NCI-H510A treated with DMSO at 0.1 percent for 48 hours (cell line): Measurements from ENCODE around the gene WFDC10B.
"Not testable (repeated sequence)": the region's sequence is repeated elsewhere in the genome, so short reads cannot be mapped to it uniquely, and the experiment has no call there.

ENCODE experiments used
- DNase-seq: peaks from one replicate; lab custom pipeline; 2025; lab: John Stamatoyannopoulos, UW

The WFDC10B gene

DNA sequence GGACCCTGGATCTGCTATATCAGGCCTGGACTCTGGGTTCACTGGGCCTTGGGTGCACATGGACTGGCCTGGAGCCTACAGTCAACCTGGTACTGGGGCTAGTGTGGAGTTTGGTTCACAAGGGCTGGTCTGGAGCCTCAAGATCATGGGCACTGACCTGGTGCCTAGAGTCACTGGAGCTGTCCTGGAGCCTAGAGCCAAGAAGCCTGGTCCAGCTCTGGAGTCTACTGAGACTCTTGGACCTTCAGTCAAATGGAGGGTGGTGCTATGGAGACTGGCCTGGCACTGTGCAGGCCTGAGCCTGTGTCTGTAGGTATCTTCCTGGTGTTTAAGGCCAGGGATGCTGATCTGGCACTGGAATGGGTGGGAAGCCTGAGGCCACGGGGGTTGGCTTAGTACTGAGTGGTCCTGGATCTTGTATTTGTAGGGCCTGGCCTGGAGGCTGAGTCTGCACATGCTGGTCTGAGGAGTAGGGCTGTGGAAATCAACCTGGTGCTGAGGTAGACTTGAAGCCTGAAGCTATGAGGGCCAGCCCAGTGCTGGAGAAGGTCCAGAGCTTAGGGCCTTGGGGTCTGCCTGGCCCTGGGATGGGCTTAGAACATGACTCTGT lies 57.3 kb downstream of the WFDC10B start:
- DNase-seq: no peak

DNA sequence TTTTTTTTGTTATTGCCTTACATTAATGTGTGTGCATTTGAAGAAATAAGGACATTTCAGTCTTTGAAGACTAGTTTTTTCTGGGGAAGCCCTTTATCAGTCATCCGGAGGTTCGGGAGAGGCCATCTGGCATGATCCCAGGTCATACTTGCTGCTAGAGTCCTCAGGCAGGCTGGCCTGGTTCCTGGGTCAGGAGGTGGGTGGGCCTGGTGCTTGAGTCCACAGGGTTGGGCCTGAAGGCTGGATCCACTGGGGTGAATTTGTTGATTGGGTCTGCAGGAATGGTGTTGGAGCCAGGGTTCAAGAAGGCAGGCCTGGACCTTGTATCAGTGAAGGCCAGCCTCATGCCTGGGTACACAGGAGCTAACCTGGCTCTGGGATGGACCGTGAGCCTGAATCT lies 57.9 kb downstream of the WFDC10B start:
- DNase-seq: no peak

DNA sequence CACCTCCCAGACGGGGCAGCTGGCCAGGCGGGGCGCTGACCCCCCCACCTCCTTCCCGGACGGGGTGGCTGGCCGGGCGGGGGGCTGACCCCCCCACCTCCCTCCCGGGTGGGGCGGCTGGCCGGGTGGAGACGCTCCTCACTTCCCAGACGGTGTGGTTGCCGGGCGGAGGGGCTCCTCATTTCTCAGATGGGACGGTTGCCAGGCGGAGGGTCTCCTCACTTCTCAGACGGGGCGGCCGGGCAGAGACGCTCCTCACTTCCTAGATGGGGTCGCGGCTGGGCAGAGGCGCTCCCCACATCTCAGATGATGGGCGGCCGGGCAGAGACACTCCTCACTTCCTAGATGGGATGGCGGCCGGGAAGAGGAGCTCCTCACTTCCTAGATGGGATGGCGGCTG lies 59.0 kb downstream of the WFDC10B start:
- DNase-seq: not testable (repeated sequence)

DNA sequence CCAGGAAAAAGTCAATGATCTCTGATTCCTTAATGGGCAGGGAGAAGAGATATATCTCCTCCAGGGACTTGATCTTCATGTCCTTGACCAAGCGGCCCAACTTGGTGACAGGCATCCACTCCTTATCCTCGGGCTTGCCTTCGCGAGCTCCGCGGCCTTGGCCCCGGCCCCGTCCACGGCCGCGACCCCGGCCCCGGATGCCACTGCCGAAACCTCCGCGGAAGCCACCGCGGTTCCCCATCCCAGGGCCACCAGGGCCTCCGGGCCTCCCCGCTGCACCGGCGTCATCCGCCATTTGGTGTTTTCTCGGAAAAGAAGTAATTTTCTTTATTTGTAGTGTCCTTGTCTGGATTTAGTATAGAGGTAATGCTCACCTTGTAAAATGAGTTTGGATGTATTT lies 63.7 kb downstream of the WFDC10B start:
- DNase-seq: not testable (repeated sequence)

DNA sequence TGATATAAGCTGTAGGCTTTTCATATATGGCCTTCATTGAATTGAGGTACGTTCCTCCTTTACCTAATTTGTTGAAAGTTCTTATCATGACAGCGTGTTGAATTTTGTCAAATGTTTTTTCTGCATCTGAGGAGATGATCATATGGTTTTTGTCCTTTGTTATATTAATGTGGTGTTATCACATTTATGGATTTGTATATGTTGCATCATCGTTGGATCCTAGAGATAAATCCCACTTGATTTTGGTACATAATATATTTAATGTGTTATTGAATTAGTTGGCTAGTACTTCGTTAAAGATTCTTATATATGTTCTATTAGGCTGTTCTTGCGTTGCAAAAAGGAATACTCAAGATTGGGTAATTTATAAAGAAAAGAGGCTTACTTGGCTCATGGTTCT lies 65.1 kb downstream of the WFDC10B start:
- no peak for DNase-seq

DNA sequence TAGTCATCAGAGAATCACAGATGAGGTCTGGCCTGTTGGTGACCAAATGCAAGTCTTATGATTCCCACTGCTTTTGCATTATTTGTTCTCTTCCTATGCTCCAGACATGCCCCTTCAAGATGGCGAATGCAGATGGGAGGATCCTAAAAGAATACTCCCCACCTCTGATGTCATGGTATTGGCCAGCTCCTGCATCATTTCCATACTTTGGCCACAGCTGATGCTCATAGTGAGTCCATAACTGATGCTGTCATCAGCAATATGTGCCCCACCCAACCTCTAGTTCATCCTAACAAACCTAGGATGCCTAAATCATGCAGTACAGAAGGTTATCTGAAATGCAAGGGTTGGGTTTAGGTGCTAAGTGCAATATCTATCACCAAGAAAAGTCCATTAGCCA lies 68.3 kb downstream of the WFDC10B start:
- no peak for DNase-seq
